B cell (primary cell): Measurements from ENCODE around the gene TGFA. TPM values are rescaled to one million over a fixed set of nuclear protein-coding genes. Genes with fewer than 3 reads are reported as not detected.

Source experiments
- ATAC-seq: fragments of 200-7000 bp; cut with Tn5 transposase; one replicate; pipeline ENCODE4 v1.10.0; 2021; ENCODE audit warnings: low read depth, mild to moderate bottlenecking, moderate number of reproducible peaks, moderate library complexity
- CTCF ChIA-PET: fragments of 350-600 bp; sonication (Branson Sonifier 250); formaldehyde crosslinking; loops from one replicate; lab custom pipeline; 2021; ENCODE audit warnings: antibody characterized with exemption, inconsistent platforms; lab: Charles Lee
- POLR2A ChIA-PET: fragments of 350-600 bp; sonication (Branson Sonifier 250); formaldehyde crosslinking; loops from one replicate; lab custom pipeline; 2021; ENCODE audit warnings: antibody characterized with exemption; lab: Charles Lee
- DNase-seq: peaks from one replicate; pipeline ENCODE4 v3.0.0; 2013
- H2AFZ ChIP-seq: 2 replicates; pipeline ENCODE4 v1.6.1; 2012; ENCODE audit warnings: mild to moderate bottlenecking, low read depth, low read length; ENCODE audit not compliant: insufficient read depth, poor library complexity, severe bottlenecking
- H3K27ac ChIP-seq, 2 donors: 1 replicate in 1 of 2; 2 replicates in 1 of 2; pipeline ENCODE4 v1.5.1; 2012 to 2013; ENCODE audit warnings: low read length in 2 of 2, mild to moderate bottlenecking in 2 of 2, moderate library complexity in 1 of 2
- H3K27me3 ChIP-seq, 4 experiments: fragments of 200-600 bp in 1 of 4; sonication (generic) in 1 of 4; replicated peaks in 1 of 4; 1 replicate in 2 of 4; 2 replicates in 2 of 4; pipeline versions ENCODE4 v1.6.1 to v1.7.0; 2013 to 2016; ENCODE audit warnings: low read length in 3 of 4, mild to moderate bottlenecking in 2 of 4, mixed read lengths in 1 of 4, moderate library complexity in 1 of 4; ENCODE audit not compliant: insufficient read depth in 4 of 4, control insufficient read depth in 3 of 4; ENCODE audit errors: control extremely low read depth in 1 of 4
- H3K36me3 ChIP-seq, 2 experiments: replicated peaks in 1 of 2; 1 replicate in 1 of 2; 2 replicates in 1 of 2; pipeline versions ENCODE4 v1.6.1 to v1.7.1; 2013; ENCODE audit warnings: low read length in 1 of 2; ENCODE audit not compliant: insufficient read depth in 2 of 2, control insufficient read depth in 1 of 2; ENCODE audit errors: control extremely low read depth in 1 of 2, extremely low read depth in 1 of 2
- H3K4me1 ChIP-seq, 2 donors: fragments of 200-600 bp in 1 of 2; sonication (generic) in 1 of 2; 1 replicate in 1 of 2; 2 replicates in 1 of 2; pipeline versions ENCODE4 v1.5.1 to v1.6.1; 2013 to 2017; ENCODE audit warnings: low read length in 2 of 2; ENCODE audit not compliant: control insufficient read depth in 2 of 2, insufficient read depth in 2 of 2
- H3K4me2 ChIP-seq: replicated peaks from 2 replicates; pipeline ENCODE3; 2012; ENCODE audit warnings: mild to moderate bottlenecking, low read depth, low read length; ENCODE audit not compliant: poor library complexity, severe bottlenecking
- H3K4me3 ChIP-seq, 5 experiments: fragments of 200-600 bp in 1 of 5; sonication (generic) in 1 of 5; 1 replicate in 3 of 5; 2 replicates in 2 of 5; pipeline versions ENCODE4 v1.5.1 to v1.7.0; 2011 to 2016; ENCODE audit warnings: low read length in 4 of 5, mild to moderate bottlenecking in 4 of 5, low read depth in 2 of 5, control low read depth in 1 of 5, moderate library complexity in 1 of 5; ENCODE audit not compliant: insufficient read depth in 1 of 5; ENCODE audit errors: control extremely low read depth in 1 of 5, extremely low read depth in 1 of 5
- H3K79me2 ChIP-seq: fragments of 200-600 bp; sonication (generic); one replicate; pipeline ENCODE4 v1.6.0; 2016; ENCODE audit warnings: low read length; ENCODE audit not compliant: control insufficient read depth, insufficient read depth
- H3K9ac ChIP-seq: fragments of 200-600 bp; sonication (generic); 2 replicates; pipeline ENCODE4 v1.6.1; 2017; ENCODE audit warnings: mild to moderate bottlenecking, low read length, moderate library complexity
- H3K9me3 ChIP-seq, 3 donors: one replicate each; pipeline versions ENCODE4 v1.6.1 to v1.7.1; 2013; ENCODE audit warnings: low read length in 2 of 3; ENCODE audit not compliant: control insufficient read depth in 2 of 3, insufficient read depth in 1 of 3; ENCODE audit errors: control extremely low read depth in 1 of 3
- H4K20me1 ChIP-seq: 2 replicates; pipeline ENCODE4 v1.6.0; 2012; ENCODE audit warnings: mild to moderate bottlenecking, low read length; ENCODE audit not compliant: insufficient read depth, control insufficient read depth, poor library complexity, severe bottlenecking
- H3K27ac Mint-ChIP-seq: one replicate; pipeline ENCODE4 v1.8.0; 2021; ENCODE audit warnings: mixed read lengths
- H3K27me3 Mint-ChIP-seq: one replicate; pipeline ENCODE4 v1.8.0; 2021; ENCODE audit warnings: mixed read lengths
- H3K4me1 Mint-ChIP-seq: one replicate; pipeline ENCODE4 v1.8.0; 2021; ENCODE audit warnings: mixed read lengths
- H3K4me3 Mint-ChIP-seq: one replicate; pipeline ENCODE4 v1.8.0; 2021; ENCODE audit warnings: mixed read lengths
- H3K9me3 Mint-ChIP-seq: one replicate; pipeline ENCODE4 v1.8.0; 2022; ENCODE audit warnings: mixed read lengths; ENCODE audit not compliant: insufficient read depth
- CTCF ChIP-seq: fragments of 200-600 bp; IDR thresholded peaks from one replicate; pipeline ENCODE4 v1.8.0; 2022; ENCODE audit warnings: antibody characterized with exemption, mild to moderate bottlenecking
- EZH2 ChIP-seq: IDR thresholded peaks from 2 replicates; pipeline ENCODE4 v1.6.1; 2012; ENCODE audit warnings: borderline replicate concordance, low read depth, mild to moderate bottlenecking, moderate library complexity, low read length; ENCODE audit not compliant: insufficient read depth, poor library complexity, severe bottlenecking
- WGBS: methylation state at CpG from one replicate; pipeline ENCODE4 v1.1.5; 2013; ENCODE audit warnings: missing lambda C conversion rate; ENCODE audit not compliant: insufficient coverage; 5-methylcytosine and 5-hydroxymethylcytosine counted together
- intact Hi-C: fragments of 100-400 bp; cut with micrococcal nuclease; formaldehyde crosslinking; loops from one replicate; pipeline ENCODE4 v1.10.0; 2022
- polyA plus RNA-seq: library from polyadenylated mRNA; depleted of rRNA; stranded (reverse); fragments of >200 nt; gene quantifications from 2 replicates; pipeline ENCODE4 v1.2.3, GENCODE V29; 2012
- total RNA-seq, 2 donors: library from RNA; stranded (reverse); fragments of 120-200 nt in 1 of 2; gene quantifications; 1 replicate in 1 of 2; 2 replicates in 1 of 2; pipeline versions ENCODE4 v1.2.3 to v1.2.4, GENCODE V29; 2013 to 2022

TGFA gene
- total and polyA plus RNA-seq, 2 donors (not counting 1 experiment from before 2014, with no cell fraction given) = 0.04 TPM; not detected in 1

- H3K27me3 Mint-ChIP-seq = peaks cover 40% of the 10 kb centered on the region
- Histone ChIP-seq H3K27ac (no peak overlapping the region), H3K27me3 (peaks cover 0 to 23% (median 15%) of the 10 kb centered on the region in 4 experiments), H3K4me2 (no peak overlapping the region), H3K9me3 (peaks cover 0 to 2% (median 0%) of the 10 kb centered on the region in 3 donors), H3K4me1 (peaks cover 8 to 10% of the 10 kb centered on the region in 2 donors), H3K9ac (no peak overlapping the region), H4K20me1 (no peaks in the 10 kb centered on the region), H3K36me3 (no peaks in the 10 kb centered on the region), H3K4me3 (no peak overlapping the region), H2AFZ (no peak overlapping the region), H3K79me2 (no peaks in the 10 kb centered on the region)
- no peak overlapping the region for H3K27ac Mint-ChIP-seq
- ChIA-PET POLR2A (no interaction called here), CTCF (no interaction called here)
- no peak for ATAC-seq
- DNase-seq = no peak
- intact Hi-C loops = no loop called here
- TF ChIP-seq EZH2 = no peak
- TF ChIP-seq CTCF = no peak
- H3K4me1 Mint-ChIP-seq = peaks cover 8% of the 10 kb centered on the region
- no peaks in the 10 kb centered on the region for H3K9me3 Mint-ChIP-seq
- no peak overlapping the region for H3K4me3 Mint-ChIP-seq
- WGBS = 94% methylated on average over 5 of the region's 6 CpGs
These were observed 5.4 kb downstream of the TGFA start for GRCh38 chr2:70548233-70548632.

GRCh38 chr2:70546885-70547284 lies 6.7 kb downstream of the TGFA start:
- intact Hi-C loops = no loop called here
- no peak overlapping the region for H3K4me3 Mint-ChIP-seq
- no peak overlapping the region for H3K4me2 ChIP-seq
- no peak overlapping the region for H3K9ac ChIP-seq
- no peaks in the 10 kb centered on the region for H4K20me1 ChIP-seq
- no peaks in the 10 kb centered on the region for H3K9me3 Mint-ChIP-seq
- H3K4me1 Mint-ChIP-seq = no peaks in the 10 kb centered on the region
- no peaks in the 10 kb centered on the region for H3K9me3 ChIP-seq
- H3K36me3 ChIP-seq = no peaks in the 10 kb centered on the region
- ChIA-PET CTCF (no interaction called here), POLR2A (no interaction called here)
- peaks cover 32% of the 10 kb centered on the region for H3K27me3 Mint-ChIP-seq
- peaks cover 0 to 10% (median 6%) of the 10 kb centered on the region in 4 experiments for H3K27me3 ChIP-seq
- no peak overlapping the region for H3K27ac ChIP-seq
- ATAC-seq (no peak), DNase-seq (no peak)
- H3K79me2 ChIP-seq = no peaks in the 10 kb centered on the region
- no peaks in the 10 kb centered on the region for H3K4me1 ChIP-seq
- no peak overlapping the region for H2AFZ ChIP-seq
- no peak overlapping the region for H3K4me3 ChIP-seq
- no CpG with 5 or more reads among the region's 3 CpGs for WGBS
- TF ChIP-seq EZH2 (no peak), CTCF (no peak)
- no peak overlapping the region for H3K27ac Mint-ChIP-seq
